Endothelial cell of hepatic sinusoid (primary cell): Measurements from ENCODE around the gene DCTN1.

ENCODE experiments used
- in situ Hi-C: cut with HindIII; loops from 2 replicates; pipeline ENCODE4 v1.10.0; 2017; ENCODE audit warnings: low sequenced_read_pairs

Gene DCTN1

DNA sequence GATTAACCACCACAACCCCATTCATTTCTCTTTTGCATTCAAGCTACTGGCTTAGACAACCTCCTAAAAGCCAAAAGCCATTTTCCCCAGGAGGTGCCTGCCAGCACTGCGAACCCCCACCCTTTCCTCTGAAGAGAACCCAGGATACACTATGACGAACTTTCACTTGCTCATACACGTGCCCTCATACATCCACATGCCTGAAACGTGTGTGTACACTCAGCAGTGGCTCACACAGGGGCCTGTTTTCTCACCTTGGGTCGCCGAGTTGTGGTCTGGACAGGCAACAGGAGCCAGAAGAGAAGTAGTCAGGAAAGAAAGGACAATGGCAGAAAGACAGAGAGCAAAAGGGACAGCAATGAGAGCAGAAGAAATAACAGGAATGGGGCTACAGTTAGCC, 7.4 kb downstream of the DCTN1 start:
- in situ Hi-C loops: no loop called here

GRCh38 chr2:74371421-74371820, 8.7 kb downstream of the DCTN1 start:
- in situ Hi-C loops: no loop called here

DNA sequence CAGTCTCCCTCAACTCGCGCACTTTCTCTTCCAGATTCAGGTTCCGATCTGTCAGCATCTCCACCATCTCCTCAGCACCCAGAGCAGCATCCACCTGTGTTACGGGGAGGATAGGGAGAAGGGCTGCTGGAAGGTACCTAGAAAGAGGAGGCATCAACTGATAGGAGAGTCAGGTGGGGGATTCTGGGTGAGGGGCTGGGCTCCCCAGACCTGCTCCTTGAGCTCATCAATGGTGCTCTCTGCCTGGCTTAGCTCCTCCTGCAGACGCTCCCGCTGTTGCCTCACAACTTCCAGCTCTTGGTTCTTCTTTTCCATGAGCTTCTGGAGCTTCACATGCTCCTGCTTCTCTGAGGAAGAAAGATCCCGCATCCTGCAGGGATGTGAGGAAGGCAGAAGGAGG, 10.1 kb downstream of the DCTN1 start:
- in situ Hi-C loops: no loop called here

GRCh38 chr2:74368499-74368898, 11.6 kb downstream of the DCTN1 start:
- in situ Hi-C loops: no loop called here

DNA sequence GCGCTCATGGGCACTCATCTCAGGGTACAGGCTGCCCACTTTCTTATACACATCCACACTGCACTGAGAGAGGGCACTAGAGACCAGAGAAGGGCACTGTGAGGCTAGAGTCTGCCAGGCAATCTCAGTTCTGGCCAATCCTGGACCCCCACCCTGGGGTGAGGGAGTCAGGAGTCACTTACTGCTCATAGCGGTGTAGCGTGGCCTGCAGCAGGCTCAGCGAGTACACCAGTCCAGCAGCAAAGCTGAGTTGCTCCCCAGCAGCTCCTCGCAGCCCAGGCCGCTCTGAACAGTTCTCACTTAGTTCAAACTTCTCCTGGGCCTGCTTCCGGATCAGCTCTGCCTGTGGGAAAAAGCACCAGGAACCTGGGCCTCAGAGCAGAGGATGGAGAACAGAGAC, 12.3 kb downstream of the DCTN1 start:
- in situ Hi-C loops: no loop called here

GRCh38 chr2:74366036-74366435, 14.1 kb downstream of the DCTN1 start:
- in situ Hi-C loops: no loop called here

- in situ Hi-C loops: no loop called here
Measured at GRCh38 chr2:74364533-74365505, 15.3 kb downstream of the DCTN1 start.

- in situ Hi-C loops: no loop called here
Measured at GRCh38 chr2:74361327-74361726, 18.8 kb downstream of the DCTN1 start.

DNA sequence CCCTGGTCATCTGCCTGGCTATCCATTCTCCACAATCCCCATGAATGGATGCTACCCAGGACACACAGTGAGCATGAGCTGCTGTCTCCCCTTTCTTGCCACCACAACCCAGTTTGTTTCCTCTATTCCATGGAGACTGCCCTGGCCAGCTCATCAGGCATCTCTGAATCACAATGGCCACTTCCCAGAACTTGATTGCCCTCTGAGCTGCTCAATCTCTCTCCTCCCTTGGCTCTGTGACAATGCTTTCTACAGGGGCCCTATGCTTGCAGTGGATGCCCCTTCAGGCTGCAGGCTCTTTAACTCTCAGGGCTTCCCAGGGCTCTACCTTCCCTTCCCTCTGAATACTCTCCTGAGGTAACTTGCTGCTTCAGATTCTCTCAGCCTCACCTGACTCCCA, 22.5 kb downstream of the DCTN1 start:
- in situ Hi-C loops: no loop called here

DNA sequence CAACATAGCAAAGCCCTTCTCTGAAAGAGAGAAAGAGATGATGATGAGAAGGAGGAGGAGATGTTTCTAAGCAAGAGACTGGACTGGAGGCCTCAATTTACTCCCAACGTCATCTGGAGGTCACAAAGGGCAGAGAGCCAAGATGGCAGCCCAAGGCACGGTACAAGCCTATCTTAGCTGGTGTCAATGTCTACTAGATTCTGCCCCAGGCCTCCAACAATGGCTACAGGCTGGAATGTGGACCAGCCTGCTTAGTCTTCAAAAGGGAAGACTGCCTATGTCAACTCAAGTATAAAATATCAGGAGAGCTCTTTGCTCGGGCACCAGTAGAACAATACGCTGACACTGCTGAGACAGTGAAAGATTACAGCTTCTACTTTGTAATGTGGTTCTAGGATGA, 30.2 kb downstream of the DCTN1 start:
- in situ Hi-C loops: no loop called here

DNA sequence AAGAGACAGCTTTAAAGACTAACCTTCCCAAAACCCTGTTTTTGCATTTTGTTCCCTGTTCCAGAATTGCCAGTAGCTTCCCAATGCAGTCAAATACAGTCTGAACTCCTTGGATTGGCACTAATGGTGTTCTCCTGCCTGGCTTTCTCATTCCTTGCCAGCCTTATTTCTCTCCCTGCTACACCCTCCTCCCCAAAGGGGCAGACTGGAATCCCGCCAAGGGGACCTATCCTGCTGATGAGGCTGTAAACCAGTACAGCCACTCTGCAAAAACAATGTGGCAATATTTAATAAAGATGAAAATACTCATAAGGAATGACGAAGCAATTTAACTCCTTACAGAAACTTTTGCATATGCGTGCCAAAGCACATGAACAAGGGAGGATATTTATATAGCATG, 32.4 kb downstream of the DCTN1 start:
- in situ Hi-C loops: no loop called here

DNA sequence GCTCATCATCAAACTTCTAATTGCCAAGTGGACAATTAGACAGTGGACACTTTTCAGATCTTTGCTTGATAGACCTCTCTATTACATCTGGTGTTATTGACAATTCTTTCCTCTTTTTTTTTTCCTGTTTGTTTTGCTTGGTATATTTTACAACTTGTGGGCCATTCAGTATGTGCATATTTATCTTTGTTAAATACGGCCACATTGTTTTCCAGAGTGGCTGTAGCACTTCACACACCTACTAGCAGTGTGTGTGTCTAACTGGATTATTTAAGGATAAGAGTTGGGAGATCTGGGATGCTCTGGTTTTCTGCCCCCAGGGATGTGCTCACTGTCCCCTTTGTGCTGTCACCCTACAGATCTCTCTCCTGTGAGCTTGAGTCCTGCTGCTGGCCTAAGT, 32.8 kb downstream of the DCTN1 start:
- in situ Hi-C loops: no loop called here

- in situ Hi-C loops: no loop called here
Measured at GRCh38 chr2:74345272-74345943, 34.7 kb downstream of the DCTN1 start.

DNA sequence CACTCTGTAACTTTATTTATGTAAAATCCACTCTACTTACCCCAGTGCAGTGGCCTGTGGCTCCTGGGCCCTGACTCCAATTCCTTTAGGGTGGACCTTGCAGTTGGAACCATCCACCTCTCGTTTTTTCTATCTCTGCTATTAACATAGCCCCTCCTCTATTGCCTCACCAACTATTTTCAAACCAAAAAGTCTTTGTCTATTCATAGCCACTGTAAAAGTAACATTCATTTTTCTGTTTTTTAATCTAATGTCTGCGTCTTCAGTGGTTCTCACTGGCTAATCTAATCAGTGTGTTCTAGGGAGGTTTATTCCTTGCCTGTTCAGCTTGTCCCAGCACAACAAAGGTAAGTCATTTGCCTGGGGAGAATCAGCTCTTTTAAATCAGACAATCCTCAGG, 36.8 kb downstream of the DCTN1 start, which contains the start of gene SLC4A5:
Gene SLC4A5 (minus strand): TSS at position 101 of the 400 bp plus-strand sequence. CDS start 28,393 bp downstream, outside the sequence.
- in situ Hi-C loops: loop anchor here (5.0 kb wide), 1 partner anchor 71 kb away; no protein-coding TSS in a partner anchor

- in situ Hi-C loops: loop anchor here (5.0 kb wide), 1 partner anchor 51 kb away; no protein-coding TSS in a partner anchor
Measured at GRCh38 chr2:74336227-74336626, 43.9 kb downstream of the DCTN1 start.

DNA sequence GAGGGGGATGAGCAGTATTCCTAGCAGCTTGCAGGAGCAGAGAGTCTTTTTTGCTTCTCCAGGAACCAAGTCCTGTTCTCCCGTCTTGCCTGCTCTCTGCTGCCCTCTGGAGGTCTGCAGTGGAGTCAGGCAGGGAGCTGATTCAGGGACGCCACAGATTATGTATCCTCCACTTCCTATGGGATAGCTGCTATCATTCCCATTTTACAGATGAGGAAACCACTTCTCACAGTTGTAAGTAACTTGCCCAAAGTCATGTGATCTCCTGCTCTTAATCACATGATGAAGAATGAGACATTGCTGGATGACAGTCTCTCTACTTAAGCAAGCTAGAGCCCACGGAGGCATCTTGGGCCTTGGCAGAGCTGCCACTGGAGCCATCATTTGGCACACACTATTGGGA, 45.2 kb downstream of the DCTN1 start:
- in situ Hi-C loops: loop anchor here (5.0 kb wide), 1 partner anchor 52 kb away; no protein-coding TSS in a partner anchor

DNA sequence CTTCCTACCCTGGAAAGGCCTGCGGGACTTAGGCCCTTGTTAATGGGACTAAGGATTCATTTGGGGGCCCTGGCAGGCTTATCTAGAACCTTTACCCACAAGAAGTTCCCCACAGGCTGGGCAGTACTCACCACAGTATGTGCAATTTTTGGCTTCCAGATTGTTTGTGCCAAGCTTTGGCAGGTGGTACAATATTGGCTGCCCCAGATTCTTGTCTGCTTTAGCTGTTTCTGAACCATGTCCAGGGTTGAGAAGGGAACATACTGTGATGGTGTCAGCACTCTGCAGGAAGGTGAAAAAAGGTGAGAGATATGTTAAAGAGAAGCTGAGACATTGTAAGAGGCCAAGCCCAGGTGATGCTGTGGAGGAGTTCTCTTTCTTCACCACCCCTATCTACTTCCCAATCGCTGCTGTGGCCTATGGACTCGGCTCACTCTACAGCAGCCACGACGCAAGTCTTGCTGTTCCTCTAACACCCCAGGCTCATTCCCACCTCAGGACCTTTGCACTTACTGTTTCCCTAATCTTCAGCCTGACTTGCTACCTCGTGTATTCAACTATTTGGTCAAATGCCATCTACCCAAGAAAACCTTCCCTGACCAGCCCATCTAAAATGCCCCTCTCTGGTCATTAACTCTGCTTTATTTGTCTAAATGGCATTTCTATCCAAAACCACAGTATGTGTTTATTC, 46.1 kb downstream of the DCTN1 start:
- in situ Hi-C loops: no loop called here

- in situ Hi-C loops: no loop called here
Measured at GRCh38 chr2:74333175-74333574, 46.9 kb downstream of the DCTN1 start.

GRCh38 chr2:74332550-74333174, 47.4 kb downstream of the DCTN1 start:
- in situ Hi-C loops: no loop called here

- in situ Hi-C loops: no loop called here
Measured at GRCh38 chr2:74328573-74328972, 51.5 kb downstream of the DCTN1 start.

GRCh38 chr2:74328074-74328473, 52.0 kb downstream of the DCTN1 start:
- in situ Hi-C loops: no loop called here
